Left colon (tissue), 2 donors: ENCODE measurements around the gene SASH1. TPM values are rescaled to one million over a fixed set of nuclear protein-coding genes. Genes with fewer than 3 reads are reported as not detected.

Experiments
- ATAC-seq: fragments of 200-7000 bp; cut with Tn5 transposase; one replicate; pipeline ENCODE4 v1.9.1; 2020; ENCODE audit warnings: mild to moderate bottlenecking, moderate library complexity
- DNase-seq, 2 donors: peaks; one replicate each; pipeline ENCODE4 v3.0.0-alpha.2; 2020
- intact Hi-C, 2 donors: fragments of 100-400 bp; cut with DNase I in 1 of 2; cut with micrococcal nuclease in 1 of 2; formaldehyde crosslinking; loops; one replicate each; pipeline versions ENCODE4 v1.11.2 to v1.14.0; 2022; cut with DNase I, micrococcal nuclease
- total RNA-seq, 2 donors: library from RNA; stranded (reverse); fragmentation: NEBNext Ultra II Directional; extraction: Animal tissue kit (Norgen Biotek cat#: 25700); gene quantifications; one replicate each; pipeline ENCODE4 v1.2.1, GENCODE V29; 2021
- donor health status: DM: no; HTN: no; CAD: no.
- donor health status: DM: yes; HTN: yes; CAD: no.

Gene SASH1
- total RNA-seq, 2 donors from 2014 or later = 19.6 to 24.4 TPM

DNA sequence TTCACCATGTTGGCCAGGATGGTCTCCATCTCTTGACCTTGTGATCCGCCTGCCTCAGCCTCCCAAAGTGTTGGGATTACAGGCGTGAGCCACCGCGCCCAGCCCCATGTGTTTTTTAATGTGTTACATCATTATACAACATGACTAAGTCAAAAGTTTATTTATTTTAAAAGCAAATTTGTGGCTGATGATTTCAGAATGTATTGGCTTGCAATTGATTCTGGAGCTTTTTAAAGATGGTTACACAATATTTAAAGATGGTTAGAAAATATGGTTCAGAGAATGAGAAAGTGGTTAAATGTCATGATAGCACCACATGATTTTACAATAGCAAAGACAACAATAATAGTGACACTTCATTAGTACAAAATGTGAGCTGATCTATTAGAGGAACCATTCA is 80.5 kb downstream of the SASH1 start:
- no peak for ATAC-seq
- intact Hi-C loops = no loop called here
- DNase-seq = no peak

DNA sequence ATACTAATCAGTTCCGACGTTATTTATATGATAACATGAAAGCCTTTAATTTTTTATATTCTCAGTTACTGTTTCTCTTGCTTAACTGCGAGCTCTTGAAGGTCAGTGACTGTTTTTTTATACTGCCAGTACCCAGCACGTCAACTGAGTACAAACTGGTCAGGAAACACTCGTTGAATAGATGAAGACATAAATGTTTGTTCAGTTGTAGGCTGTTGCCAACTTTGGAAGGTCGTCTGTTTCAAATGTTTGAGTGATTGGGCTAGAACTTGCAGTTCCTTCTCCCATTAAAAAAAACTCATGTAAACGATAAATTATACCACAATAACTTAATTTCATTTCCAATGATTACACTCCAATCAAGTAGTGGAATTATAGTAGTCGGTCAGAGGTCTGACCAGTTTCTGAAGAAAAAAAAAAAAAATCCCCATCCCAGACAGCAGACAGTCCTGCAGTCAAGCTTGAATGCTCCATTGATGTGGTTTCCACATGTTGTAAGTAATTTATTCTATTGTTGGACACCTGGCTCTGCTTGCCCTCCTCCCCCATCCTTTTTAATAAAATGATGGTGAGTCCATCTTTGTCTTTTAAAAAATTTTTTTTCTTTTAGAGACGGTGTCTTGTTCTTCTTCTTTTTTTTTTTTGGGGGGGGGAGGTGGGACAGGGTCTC is 81.1 kb downstream of the SASH1 start:
- intact Hi-C loops = no loop called here
- DNase-seq (no peak), ATAC-seq (no peak)

DNA sequence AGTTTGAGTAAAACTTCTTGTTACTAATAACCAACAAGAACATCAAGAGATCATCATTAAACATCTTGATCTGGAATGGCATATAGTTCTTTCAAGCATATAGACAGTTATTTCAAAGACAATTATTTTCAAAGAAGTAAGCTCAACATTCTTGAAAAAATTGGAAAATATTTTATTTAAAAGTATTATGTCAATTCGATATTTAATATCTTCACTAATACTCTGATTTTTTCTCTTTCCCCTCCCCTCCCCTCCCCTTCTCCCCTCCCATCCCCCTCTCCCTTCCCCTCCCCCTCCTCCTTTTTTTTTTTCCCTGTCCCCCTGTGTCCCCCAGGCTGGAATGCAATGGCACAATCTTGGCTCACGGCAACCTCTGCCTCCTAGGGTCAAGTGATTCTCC is 82.8 kb downstream of the SASH1 start:
- intact Hi-C loops = no loop called here
- ATAC-seq (no peak), DNase-seq (no peak)

DNA sequence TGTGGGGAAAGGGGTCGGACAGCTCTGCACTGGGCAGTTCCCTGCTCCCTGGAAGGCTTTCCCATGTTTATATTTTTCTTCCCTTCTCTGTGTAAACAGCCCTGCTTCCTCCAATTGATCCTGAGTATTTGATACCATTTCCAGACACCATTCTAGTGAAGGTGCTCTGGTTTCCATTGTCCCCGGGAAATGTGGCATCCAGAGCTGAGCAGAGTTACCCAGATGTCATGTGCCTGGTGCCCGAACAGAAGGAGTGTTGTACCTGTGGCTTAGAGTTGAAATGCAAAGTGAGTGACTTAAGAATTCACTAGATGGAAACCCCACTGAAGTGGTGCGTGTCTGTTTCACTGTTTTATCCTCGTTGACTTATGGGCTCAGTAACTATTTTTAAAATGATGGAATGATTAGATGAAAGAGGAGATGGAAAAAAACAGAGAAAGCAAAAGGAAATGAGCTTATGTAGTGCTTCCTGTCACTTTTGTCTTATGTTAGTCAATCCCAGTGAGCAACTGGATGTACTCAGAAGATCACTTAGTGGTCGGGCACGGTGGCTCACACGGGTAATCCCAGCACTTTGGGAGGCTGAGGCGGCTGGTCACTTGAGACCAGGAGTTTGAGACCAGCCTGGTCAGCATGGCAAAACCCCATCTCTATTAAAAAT is 83.8 kb downstream of the SASH1 start:
- intact Hi-C loops = no loop called here
- DNase-seq (no peak), ATAC-seq (no peak)

DNA sequence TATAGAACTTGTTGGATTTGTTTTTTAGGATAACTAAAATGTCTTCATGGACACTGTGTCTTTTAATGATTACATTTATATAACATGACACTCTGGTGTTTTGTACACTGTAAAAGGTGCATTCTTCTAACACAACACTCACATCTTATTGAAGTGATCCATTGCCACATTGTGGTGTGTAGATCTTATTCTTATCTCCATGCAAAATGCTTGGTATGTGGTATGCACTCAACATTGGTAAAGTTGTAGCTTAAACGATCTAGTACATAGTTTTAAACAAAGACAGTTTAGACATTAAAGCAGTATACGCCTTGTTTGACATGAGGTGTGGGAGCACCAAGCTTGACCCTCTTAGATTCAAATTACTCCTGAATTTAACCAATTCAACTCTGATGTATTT is 84.7 kb downstream of the SASH1 start:
- ATAC-seq = no peak
- DNase-seq = no peak
- intact Hi-C loops = no loop called here

DNA sequence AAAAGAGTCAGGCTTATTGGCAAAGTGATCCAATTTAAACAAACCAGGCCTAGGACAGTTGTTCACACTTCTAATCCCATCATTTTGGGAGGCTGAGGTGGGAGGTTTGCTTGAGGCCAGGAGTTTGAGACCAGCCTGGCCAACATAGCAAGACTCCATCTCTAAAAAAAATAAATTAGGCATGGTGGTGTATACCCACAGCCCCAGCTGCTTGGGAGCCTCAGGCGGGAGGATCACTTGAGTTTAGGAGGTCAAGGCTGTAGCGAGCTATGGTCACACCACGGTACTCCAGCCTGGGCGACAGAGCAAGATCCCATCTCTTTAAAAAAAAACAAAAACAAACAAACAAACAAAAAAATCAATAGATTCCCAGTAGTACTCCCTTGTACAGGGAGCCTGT is 86.8 kb downstream of the SASH1 start:
- DNase-seq (no peak), ATAC-seq (no peak)
- intact Hi-C loops = no loop called here

DNA sequence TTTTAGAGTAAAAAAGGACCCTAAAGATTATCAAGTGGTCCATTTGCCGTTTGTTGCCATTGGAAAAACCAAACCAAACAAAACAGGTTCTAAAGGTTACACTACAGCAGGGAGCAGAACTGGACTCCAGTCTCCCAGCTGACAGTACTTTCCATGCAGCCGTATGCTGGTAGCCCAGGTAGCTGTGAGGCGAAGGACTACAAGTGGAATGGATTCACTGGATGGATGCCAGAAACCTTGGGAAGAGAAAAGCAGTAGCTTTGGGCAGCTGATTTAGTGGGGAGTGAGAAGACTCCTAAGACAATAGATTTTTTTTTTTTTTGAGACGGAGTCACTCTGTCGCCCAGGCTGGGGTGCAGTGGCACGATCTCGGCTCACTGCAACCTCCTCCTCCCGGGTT is 88.3 kb downstream of the SASH1 start:
- intact Hi-C loops = no loop called here
- ATAC-seq = no peak

DNA sequence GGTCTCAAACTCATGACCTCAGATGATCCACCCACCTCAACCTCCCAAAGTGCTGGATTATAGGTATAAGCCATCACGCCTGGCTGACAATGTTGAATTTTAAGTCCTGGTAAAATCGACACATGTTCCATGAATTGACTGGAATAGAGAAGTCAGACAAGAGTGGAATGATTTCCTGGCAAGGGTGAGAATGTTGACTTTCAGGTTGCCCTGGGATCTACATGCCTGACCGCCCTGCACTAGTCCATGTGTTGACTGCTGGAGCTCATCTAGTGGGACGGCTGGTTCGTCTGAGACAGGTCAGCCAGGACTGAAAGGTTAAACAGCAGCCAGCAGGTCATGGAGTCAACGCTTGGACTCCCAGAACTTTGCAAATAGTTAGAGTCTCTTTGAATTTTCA is 88.8 kb downstream of the SASH1 start:
- intact Hi-C loops = no loop called here
- no peak for ATAC-seq
- DNase-seq = no peak

More for the DNA sequence above, 88.3 kb downstream of the SASH1 start:
- DNase-seq = no peak

DNA sequence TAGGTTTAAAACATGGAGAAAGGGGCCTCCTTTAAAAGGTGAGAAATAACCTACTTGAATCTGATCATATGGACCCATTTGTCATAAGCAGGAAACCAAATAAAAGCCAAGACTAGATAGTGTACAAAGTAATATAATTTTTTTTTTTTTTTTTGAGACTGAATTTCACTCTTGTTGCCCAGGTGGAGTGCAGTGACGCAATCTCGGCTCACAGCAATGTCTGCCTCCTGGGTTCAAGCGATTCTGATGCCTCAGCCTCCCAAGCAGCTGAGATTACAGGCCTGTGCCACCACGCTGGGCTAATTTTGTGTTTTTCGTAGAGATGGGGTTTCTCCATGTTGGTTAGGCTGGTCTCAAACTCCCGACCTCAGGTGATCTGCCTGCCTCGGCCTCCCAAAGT is 89.2 kb downstream of the SASH1 start:
- no peak for DNase-seq
- intact Hi-C loops = no loop called here
- ATAC-seq = no peak

DNA sequence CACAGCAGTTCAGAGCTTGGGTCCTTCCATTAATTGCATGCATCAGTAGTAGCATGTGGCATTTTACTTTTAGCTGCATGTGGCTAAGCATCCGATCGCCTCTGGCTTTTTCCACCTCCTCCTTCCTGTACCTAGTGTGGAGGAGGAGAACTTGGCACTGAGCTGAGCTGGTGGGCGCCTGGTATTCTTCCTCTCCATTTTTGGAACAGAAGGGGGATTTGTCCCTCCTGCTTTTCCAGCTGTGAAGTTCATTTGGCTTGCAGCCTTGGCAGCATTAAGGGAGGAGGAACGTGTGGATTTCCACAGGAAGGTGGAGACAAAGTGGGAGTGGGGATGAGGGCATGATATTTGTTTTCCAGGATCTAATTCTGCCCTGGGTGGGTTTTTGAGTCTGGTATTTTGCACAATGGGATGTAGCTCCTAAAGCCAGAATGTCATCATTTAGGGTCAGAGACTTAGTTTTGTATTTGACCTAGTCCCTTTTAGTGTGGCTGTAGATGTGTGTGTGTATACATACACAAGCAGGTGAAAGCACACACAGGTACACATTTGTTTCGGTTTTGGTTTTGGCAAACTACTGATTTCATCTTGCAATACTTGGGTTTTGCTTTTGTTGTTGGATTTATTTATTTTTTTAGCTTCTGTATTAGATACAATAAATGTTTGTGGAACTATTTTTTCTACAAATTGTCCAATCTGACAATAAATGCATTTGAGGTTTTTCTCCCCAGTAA is 90.0 kb downstream of the SASH1 start:
- intact Hi-C loops = no loop called here
- ATAC-seq (no peak), DNase-seq (no peak)

DNA sequence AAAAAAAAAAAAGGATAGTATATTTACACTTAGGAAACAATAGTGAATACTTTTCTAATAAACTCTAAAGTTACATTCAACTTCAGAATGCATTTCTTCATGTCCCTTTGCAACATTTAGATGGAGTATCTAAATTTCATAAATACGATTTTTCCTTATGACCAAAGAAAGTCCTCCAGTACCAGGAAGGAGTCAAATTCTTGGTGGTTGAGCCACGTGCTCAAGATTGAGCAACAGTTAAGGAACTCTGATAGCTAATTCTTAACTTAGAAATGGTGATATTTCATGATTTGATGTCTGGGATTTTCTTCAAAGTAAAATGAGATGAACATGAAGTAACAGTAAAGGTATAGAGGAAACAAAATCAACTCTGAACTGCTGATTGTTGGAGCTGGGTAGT is 92.7 kb downstream of the SASH1 start:
- DNase-seq = no peak
- no peak for ATAC-seq

DNA sequence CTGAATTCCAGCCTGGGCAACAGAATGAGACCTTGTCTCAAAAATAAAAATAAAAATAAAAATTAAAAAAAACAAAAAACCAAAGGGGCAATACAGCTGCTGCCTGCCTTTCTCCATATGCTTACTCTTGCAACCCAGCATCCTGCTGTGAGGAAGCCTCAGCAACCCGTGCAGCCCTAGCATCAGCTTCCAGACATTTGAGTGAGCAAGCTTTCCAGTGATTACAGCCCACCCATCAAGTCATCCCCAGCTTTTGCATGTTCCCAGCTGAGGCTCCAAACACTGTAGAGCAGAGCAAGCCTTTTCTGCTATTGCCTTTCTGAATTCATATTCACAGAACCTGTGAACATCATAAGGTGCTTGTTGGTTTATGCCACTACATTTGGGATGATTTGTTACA is 93.8 kb downstream of the SASH1 start:
- ATAC-seq (no peak), DNase-seq (no peak)
- intact Hi-C loops = no loop called here

More for the DNA sequence above, 92.7 kb downstream of the SASH1 start:
- intact Hi-C loops = no loop called here

DNA sequence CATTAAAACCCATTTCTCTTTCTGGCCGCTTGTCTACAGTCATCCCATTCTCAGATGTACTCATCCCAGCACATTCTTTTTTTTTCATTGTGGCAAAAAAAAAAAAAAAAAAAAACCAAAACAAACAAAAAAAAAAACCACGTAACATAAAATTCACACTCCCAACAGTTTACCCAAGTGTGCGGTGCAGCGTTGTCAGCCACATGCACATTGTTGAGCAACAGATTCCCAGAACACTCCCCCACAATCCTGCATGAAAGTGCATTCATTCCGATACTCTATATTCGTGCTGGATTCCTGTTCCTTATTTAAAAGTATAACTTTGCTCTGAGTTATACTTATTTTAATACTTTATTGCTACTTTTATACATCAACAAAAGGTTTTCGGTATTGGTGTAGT is 96.0 kb downstream of the SASH1 start:
- ATAC-seq (no peak), DNase-seq (no peak)
- intact Hi-C loops = no loop called here

DNA sequence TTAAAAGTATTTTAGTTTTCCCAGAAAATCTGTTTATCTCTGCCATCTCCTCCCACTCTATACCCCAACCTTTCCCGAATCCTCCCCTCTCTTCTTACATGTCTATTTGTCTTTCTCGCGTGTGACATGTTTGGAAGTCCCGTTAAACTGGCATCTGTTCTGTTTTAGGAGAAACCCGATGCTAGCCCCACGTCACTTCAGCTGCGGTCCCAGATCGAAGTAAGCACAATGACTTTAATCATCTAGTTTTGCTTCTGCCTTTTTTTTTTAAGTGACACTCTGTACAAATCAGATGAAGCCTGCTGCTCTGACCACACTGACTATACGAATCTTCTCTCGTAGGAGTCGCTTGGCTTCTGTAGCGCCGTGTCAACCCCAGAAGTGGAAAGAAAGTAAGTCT is 97.4 kb downstream of the SASH1 start:
- ATAC-seq = no peak
- no peak for DNase-seq
- intact Hi-C loops = no loop called here

DNA sequence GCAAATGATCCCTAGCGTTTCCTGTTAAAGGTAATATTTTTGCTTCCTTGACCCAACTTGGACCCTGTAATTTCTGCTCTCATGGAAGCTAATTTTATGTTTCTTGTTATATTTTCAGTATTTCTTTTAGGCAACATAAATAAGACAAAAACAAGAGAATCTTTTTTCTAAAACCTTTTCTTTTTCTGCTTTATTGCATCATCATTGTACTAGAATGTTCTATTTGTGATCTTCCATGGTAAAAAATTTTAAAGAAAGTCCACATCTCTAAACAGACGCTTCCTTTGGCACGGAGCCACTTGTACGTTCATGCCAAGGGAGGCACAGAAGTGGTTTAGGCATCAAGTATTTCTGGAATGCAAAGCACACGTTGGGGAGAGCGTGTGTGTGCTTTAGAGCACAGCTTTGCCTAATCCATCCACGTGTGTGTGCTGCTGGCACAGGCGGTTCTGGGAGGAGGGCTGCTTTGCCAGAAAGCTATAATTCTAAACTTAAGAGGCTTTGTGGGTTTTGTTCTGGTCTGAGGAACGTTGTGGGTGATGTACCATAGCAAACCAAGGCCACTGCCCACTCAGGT is 98.3 kb downstream of the SASH1 start:
- DNase-seq (peak in 1 of 2 donors; percentile 21), ATAC-seq (no peak)
- intact Hi-C loops = no loop called here

DNA sequence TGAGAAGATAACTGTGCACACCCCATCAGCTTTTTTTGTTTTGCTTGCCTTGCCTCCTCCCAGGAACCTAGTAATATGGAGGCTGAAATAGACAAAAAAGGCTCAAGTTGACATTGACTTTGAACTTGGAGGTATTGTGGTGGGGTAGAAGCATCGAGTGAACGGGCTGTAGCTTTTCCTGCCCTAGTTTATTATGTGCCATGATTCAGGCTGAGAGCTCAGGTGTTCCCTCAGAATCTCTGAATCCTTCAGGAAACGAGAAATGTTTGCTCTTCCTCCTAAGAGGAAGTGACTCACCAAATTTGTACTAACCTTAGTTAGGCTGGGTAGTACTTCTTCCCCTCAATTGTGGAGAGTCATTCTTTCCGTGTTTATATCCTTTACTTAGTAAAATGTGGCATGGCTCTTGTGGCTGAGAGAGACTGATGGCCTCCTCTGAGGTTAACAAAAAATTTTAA is 98.8 kb downstream of the SASH1 start:
- intact Hi-C loops = no loop called here
- no peak for ATAC-seq
- no peak for DNase-seq

DNA sequence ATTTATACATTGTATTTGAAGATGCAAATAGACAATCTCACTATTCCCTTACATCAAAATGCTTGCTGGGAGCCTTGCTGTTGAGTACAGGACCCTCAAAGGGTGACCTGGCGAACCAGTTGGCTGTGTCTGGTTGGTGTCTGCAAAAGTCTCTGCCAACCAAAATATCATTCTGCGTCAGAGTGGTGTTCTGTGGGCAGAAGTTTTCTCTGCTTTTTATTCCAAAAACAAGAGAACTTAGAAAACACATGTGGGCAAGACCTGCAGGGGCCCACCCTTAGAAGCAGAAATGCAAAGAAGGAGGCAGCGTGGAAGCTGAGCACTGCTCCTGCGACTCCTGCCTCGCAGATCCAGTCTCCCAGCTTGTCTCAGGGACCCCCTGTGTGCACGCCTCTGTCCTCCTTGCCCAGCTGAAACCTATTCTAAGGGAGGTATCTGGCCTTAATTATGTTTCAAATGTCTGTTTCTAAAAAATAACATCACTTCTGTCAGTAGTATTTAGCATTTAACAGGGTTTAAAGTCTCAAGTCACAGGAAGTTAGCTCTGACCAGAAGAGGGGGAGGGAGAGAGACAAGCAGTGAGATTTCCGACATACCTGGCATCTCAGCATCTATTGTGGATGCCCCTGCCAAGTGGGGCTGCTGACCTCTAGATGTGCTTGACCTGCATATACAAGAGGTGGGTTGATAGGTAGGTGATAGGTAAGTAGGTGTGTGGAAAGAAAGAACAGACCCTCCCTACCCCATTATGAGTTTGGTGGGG is 101.3 kb downstream of the SASH1 start:
- DNase-seq = no peak
- intact Hi-C loops = no loop called here
- ATAC-seq = no peak

DNA sequence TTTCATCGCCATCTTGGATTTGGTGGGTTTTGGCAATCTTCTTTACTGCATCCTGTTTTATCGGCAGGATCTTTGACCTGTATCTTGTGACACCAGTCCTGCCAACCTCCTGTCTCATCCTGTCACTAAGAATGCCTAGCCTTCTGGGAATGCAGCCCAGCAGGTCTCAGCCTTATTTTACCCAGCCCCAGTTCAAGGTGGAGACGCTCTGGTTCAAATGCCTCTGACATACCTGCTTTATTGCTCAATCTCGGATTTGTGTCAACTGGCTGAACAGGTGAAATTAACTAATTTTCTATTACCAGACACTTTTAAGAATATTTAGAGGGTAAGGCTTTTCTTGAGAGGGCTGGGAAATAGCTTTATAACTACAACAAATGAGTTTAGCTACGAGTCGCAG is 102.5 kb downstream of the SASH1 start:
- no peak for DNase-seq
- ATAC-seq = no peak
- intact Hi-C loops = no loop called here

DNA sequence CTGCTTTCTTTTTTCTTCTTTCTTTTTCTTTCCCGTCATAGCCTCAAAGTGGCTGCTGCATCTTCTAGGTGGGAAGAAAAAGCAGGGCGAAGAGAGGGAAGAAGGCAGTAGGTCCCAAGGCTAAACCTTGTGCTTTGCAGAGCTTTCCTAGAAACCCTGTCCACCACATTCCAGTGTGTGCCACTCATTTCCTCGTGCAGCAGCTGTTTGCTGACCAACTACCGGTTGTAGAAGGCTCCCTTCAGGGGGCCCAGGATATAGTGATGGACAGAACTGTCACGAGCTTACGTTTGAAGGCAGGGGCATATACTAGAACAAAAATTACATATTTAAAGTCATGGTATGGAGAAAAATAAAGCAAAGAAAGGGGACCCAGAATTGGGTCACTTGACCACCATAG is 103.0 kb downstream of the SASH1 start:
- ATAC-seq = no peak
- intact Hi-C loops = no loop called here

More for the DNA sequence above, 103.0 kb downstream of the SASH1 start:
- DNase-seq = no peak
